Measurements from ENCODE around the gene PRDM12.

PRDM12 gene

GRCh38 chr9:130640681-130641080 lies 23.7 kb upstream of the PRDM12 start:
- no peak for ATAC-seq (ENCODE audit: insufficient read depth, low read depth)
- H3K9me3 ChIP-seq (ENCODE audit: insufficient read depth, low read length, severe bottlenecking): no peaks in the 10 kb centered on the region
- H3K4me2 ChIP-seq (ENCODE audit: insufficient read depth, low read length): no peak overlapping the region
- H3K4me1 ChIP-seq (ENCODE audit: insufficient read depth, low read length): no peaks in the 10 kb centered on the region
- no peak overlapping the region for H3K4me3 ChIP-seq (ENCODE audit: low read depth in 1 of 2, low read length in 2 of 2)
- H3K36me3 ChIP-seq (ENCODE audit: insufficient read depth, low read length): peaks cover 20% of the 10 kb centered on the region; the same call in 1 of the 2 replicates
- no peak overlapping the region for H2AFZ ChIP-seq (ENCODE audit: low read depth, low read length)
- H3K27ac ChIP-seq (ENCODE audit: low read length): no peak overlapping the region
- H4K20me1 ChIP-seq (ENCODE audit: insufficient read depth, low read length): no peaks in the 10 kb centered on the region
- H3K79me2 ChIP-seq (ENCODE audit: insufficient read depth, low read length): no peaks in the 10 kb centered on the region
- DNase-seq: no peak
- H3K27me3 ChIP-seq (ENCODE audit: insufficient read depth, low read length, poor library complexity): no peaks in the 10 kb centered on the region
- no peak overlapping the region for H3K9ac ChIP-seq (ENCODE audit: low read depth, low read length)
- TF ChIP-seq CTCF (IDR thresholded peaks at IDR 0.05; ENCODE audit: borderline replicate concordance, extremely low read depth, low read length, poor library complexity, severe bottlenecking) (no peak), EZH2 (IDR thresholded peaks at IDR 0.05; ENCODE audit: borderline replicate concordance, low read depth, low read length, severe bottlenecking) (no peak)

- no peak for DNase-seq
These were observed 21.5 kb upstream of the PRDM12 start for GRCh38 chr9:130642926-130643325.

GRCh38 chr9:130651221-130651620 lies 13.2 kb upstream of the PRDM12 start:
- Histone ChIP-seq H3K4me2 (ENCODE audit: insufficient read depth, low read length) (no peak overlapping the region), H3K4me3 (ENCODE audit: low read depth in 1 of 2, low read length in 2 of 2) (no peak overlapping the region), H3K9ac (ENCODE audit: low read depth, low read length) (no peak overlapping the region), H3K79me2 (ENCODE audit: insufficient read depth, low read length) (no peaks in the 10 kb centered on the region), H2AFZ (ENCODE audit: low read depth, low read length) (no peak overlapping the region), H3K27me3 (ENCODE audit: insufficient read depth, low read length, poor library complexity) (no peaks in the 10 kb centered on the region), H4K20me1 (ENCODE audit: insufficient read depth, low read length) (no peaks in the 10 kb centered on the region), H3K36me3 (ENCODE audit: insufficient read depth, low read length) (no peaks in the 10 kb centered on the region), H3K4me1 (ENCODE audit: insufficient read depth, low read length) (no peaks in the 10 kb centered on the region), H3K27ac (ENCODE audit: low read length) (no peak overlapping the region), H3K9me3 (ENCODE audit: insufficient read depth, low read length, severe bottlenecking) (no peaks in the 10 kb centered on the region)
- DNase-seq (no peak), ATAC-seq (ENCODE audit: insufficient read depth, low read depth) (no peak)
- TF ChIP-seq EZH2 (IDR thresholded peaks at IDR 0.05; ENCODE audit: borderline replicate concordance, low read depth, low read length, severe bottlenecking): no peak
- TF ChIP-seq CTCF (IDR thresholded peaks at IDR 0.05; ENCODE audit: borderline replicate concordance, extremely low read depth, low read length, poor library complexity, severe bottlenecking): no peak

More at GRCh38 chr9:130642926-130643325, 21.5 kb upstream of the PRDM12 start:
- H3K36me3 ChIP-seq (ENCODE audit: insufficient read depth, low read length): peaks cover 6% of the 10 kb centered on the region; the same call in 1 of the 2 replicates
- H3K27ac ChIP-seq (ENCODE audit: low read length): no peak overlapping the region
- H3K79me2 ChIP-seq (ENCODE audit: insufficient read depth, low read length): no peaks in the 10 kb centered on the region
- H3K27me3 ChIP-seq (ENCODE audit: insufficient read depth, low read length, poor library complexity): no peaks in the 10 kb centered on the region
- no peak for ATAC-seq (ENCODE audit: insufficient read depth, low read depth)
- H3K4me2 ChIP-seq (ENCODE audit: insufficient read depth, low read length): no peak overlapping the region
- no peaks in the 10 kb centered on the region for H4K20me1 ChIP-seq (ENCODE audit: insufficient read depth, low read length)
- TF ChIP-seq EZH2 (IDR thresholded peaks at IDR 0.05; ENCODE audit: borderline replicate concordance, low read depth, low read length, severe bottlenecking) (no peak), CTCF (IDR thresholded peaks at IDR 0.05; ENCODE audit: borderline replicate concordance, extremely low read depth, low read length, poor library complexity, severe bottlenecking) (no peak)
- H2AFZ ChIP-seq (ENCODE audit: low read depth, low read length): no peak overlapping the region
- H3K9ac ChIP-seq (ENCODE audit: low read depth, low read length): no peak overlapping the region
- H3K9me3 ChIP-seq (ENCODE audit: insufficient read depth, low read length, severe bottlenecking): no peaks in the 10 kb centered on the region
- no peak overlapping the region for H3K4me3 ChIP-seq (ENCODE audit: low read depth in 1 of 2, low read length in 2 of 2)
- H3K4me1 ChIP-seq (ENCODE audit: insufficient read depth, low read length): no peaks in the 10 kb centered on the region

GRCh38 chr9:130651752-130652151 lies 12.6 kb upstream of the PRDM12 start:
- H3K9me3 ChIP-seq (ENCODE audit: insufficient read depth, low read length, severe bottlenecking): no peaks in the 10 kb centered on the region
- no peak overlapping the region for H3K27ac ChIP-seq (ENCODE audit: low read length)
- no peaks in the 10 kb centered on the region for H4K20me1 ChIP-seq (ENCODE audit: insufficient read depth, low read length)
- no peaks in the 10 kb centered on the region for H3K4me1 ChIP-seq (ENCODE audit: insufficient read depth, low read length)
- H3K9ac ChIP-seq (ENCODE audit: low read depth, low read length): no peak overlapping the region
- H3K4me3 ChIP-seq (ENCODE audit: low read depth in 1 of 2, low read length in 2 of 2): no peak overlapping the region
- DNase-seq (no peak), ATAC-seq (ENCODE audit: insufficient read depth, low read depth) (no peak)
- H3K79me2 ChIP-seq (ENCODE audit: insufficient read depth, low read length): no peaks in the 10 kb centered on the region
- H2AFZ ChIP-seq (ENCODE audit: low read depth, low read length): no peak overlapping the region
- H3K4me2 ChIP-seq (ENCODE audit: insufficient read depth, low read length): no peak overlapping the region
- no peaks in the 10 kb centered on the region for H3K27me3 ChIP-seq (ENCODE audit: insufficient read depth, low read length, poor library complexity)
- no peaks in the 10 kb centered on the region for H3K36me3 ChIP-seq (ENCODE audit: insufficient read depth, low read length)
- TF ChIP-seq EZH2 (IDR thresholded peaks at IDR 0.05; ENCODE audit: borderline replicate concordance, low read depth, low read length, severe bottlenecking) (no peak), CTCF (IDR thresholded peaks at IDR 0.05; ENCODE audit: borderline replicate concordance, extremely low read depth, low read length, poor library complexity, severe bottlenecking) (no peak)

Data from DND-41 (cell line).